Astrocyte of the cerebellum (primary cell): Measurements from ENCODE around the gene RAB28.

Experiments
- DNase-seq: peaks from one replicate; pipeline ENCODE4 v3.0.0-alpha.2; 2011; ENCODE audit warnings: low read depth
- H3K4me3 ChIP-seq: 2 replicates; pipeline ENCODE4 v1.5.1; 2011; ENCODE audit warnings: mild to moderate bottlenecking, low read depth, low read length, moderate library complexity
- in situ Hi-C: cut with HindIII; loops from 2 replicates; pipeline ENCODE4 v1.10.0; 2017; ENCODE audit warnings: low sequenced_read_pairs
- TF ChIP-seq, protein P1 (sequence below): IDR thresholded peaks from 2 replicates; pipeline ENCODE4 v1.5.1; 2012; ENCODE audit warnings: low read length, low read depth, moderate library complexity, mild to moderate bottlenecking; ENCODE audit errors: missing control alignments

RAB28 gene

DNA sequence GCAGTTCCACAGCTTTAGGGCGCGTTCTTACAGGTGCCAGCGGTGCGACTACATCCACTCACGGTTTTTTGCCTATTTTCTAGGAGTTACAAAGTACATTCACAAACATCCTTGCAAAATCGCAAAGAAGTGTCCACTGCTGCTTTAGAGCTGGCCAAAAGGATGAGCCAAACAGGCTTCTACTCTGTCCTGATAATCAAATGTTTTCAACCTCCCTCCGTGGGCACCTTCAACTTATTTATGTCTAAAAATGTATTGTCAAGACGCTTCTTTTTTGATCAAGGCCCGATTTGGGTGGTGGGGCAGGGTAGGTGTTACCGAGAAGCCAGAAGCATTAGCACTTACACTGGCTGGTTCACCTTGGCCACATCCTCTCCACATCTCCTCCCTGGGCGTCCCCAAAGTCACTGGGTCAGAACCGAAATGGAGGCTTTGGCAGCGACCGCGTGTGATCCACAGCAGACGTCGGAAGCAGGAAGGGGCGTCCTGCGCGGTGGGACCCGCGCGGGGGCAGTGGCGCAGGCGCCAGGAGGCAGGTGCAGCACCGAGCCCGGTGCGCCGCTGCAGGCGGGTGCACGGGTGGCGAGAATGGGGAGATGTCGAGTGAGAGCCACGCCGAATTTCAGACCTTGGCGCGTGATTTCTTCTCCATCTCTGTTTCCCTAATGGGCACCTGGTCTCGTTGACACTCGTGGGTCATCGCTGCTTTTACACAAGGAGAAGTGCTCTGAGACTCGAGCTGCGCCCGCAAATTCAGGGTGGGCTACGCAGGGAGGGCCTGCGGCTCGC, 43.2 kb upstream of the RAB28 start:
- TF ChIP-seq, protein P1, sequence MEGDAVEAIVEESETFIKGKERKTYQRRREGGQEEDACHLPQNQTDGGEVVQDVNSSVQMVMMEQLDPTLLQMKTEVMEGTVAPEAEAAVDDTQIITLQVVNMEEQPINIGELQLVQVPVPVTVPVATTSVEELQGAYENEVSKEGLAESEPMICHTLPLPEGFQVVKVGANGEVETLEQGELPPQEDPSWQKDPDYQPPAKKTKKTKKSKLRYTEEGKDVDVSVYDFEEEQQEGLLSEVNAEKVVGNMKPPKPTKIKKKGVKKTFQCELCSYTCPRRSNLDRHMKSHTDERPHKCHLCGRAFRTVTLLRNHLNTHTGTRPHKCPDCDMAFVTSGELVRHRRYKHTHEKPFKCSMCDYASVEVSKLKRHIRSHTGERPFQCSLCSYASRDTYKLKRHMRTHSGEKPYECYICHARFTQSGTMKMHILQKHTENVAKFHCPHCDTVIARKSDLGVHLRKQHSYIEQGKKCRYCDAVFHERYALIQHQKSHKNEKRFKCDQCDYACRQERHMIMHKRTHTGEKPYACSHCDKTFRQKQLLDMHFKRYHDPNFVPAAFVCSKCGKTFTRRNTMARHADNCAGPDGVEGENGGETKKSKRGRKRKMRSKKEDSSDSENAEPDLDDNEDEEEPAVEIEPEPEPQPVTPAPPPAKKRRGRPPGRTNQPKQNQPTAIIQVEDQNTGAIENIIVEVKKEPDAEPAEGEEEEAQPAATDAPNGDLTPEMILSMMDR, result no peak
- in situ Hi-C loops, result no loop called here
- DNase-seq, result no peak
- no peak overlapping the region for H3K4me3 ChIP-seq

DNA sequence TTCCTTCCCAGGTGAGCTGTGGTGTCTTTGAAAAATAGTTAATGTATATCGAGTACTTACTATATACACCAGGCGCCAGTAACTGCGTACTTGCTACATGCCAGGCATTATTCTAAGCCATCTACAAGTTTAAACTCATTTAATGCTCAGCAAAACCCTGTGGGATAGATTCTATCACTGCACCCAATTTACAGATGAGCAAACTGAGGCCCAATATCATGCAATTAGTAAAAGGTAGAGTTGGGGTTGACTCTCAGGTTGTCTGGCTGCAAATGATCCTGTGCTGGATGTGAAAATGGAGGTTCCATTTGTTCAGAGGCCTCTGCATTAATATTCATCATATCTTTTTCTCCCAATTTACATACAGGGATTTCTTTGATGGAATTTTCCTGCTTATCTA, 42.5 kb upstream of the RAB28 start:
- TF ChIP-seq, protein P1, result no peak

DNA sequence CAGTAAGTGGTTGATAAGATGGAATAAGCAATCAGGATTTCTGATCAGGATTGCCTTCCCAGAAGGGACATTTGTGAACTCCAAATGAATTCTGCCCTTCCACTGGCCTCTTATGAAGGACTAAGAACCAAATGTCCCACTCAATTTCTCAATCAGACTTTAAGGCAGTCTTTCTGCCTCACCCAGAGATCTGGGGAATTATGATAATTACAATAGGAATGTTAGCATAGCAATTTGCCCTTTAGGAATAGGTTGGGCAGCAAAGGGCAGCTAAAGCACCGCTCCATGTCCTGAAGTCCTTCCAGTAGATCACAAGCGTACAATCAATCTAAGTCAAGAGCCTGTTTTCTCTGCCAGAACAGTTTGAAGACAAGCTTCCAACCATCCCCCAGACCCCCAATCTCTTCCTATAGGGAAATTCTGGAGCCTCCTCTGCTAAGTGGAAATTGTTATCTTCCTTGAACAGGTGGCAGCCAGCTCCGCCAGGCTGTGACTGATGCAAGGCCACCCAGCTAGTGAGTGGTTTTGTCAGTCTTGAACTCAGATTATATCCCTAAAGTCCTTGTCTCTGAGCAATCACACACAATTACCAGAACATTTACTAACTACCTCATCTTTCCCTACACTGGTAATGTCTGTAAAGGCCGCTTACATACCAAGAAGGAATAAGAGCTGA, 41.6 kb upstream of the RAB28 start:
- DNase-seq, result no peak
- TF ChIP-seq, protein P1, result no peak
- no peak overlapping the region for H3K4me3 ChIP-seq
- in situ Hi-C loops, result no loop called here

More for the DNA sequence above, 42.5 kb upstream of the RAB28 start:
- no peak for DNase-seq
- in situ Hi-C loops, result no loop called here
- H3K4me3 ChIP-seq, result no peak overlapping the region

DNA sequence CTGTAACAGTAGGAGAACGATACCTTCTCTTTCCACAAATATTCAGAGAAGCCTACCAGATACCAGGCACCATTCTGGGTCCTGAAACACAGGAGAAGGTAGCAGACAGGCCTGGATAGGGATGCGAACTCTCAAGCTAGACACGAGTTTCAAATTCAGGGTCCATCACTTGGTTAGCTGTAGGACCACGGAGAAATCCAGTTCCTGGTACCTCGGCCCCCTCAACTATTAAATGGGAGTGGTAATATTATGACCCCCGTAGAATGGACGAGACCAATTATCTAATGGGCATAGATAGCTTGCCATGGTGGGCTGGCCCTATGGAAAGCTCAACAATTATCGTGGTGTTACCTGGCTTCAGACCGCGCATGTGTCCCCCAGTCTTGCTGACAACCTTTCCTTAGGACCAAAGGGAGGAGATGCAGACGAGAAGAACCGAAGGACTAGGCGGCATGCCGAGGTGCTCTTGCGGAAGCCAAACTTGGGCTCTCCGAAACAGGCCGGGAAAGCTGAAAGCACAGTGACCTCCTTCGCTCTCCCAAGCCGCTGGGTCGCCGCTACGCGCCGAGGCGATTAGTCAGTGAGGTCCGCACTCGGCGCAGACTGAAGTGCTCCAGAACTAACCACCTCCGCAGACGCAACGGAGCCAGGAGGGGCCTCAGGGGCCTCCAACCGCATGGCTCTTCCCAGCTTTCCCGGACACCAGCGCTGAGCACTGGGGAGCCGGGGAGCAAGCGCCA, 40.5 kb upstream of the RAB28 start:
- no peak overlapping the region for H3K4me3 ChIP-seq
- no peak for DNase-seq
- TF ChIP-seq, protein P1, result no peak
- in situ Hi-C loops, result no loop called here

GRCh38 chr4:13523591-13524503, 39.7 kb upstream of the RAB28 start:
- H3K4me3 ChIP-seq, result no peak overlapping the region
- in situ Hi-C loops, result no loop called here
- TF ChIP-seq, protein P1, result no peak
- DNase-seq, result no peak

GRCh38 chr4:13523105-13523477, 39.0 kb upstream of the RAB28 start:
- in situ Hi-C loops, result no loop called here

More at GRCh38 chr4:13523105-13523477, 39.0 kb upstream of the RAB28 start:
- no peak for DNase-seq
- TF ChIP-seq, protein P1, result no peak
- H3K4me3 ChIP-seq, result no peak overlapping the region
